Stimulated activated CD4-positive, alpha-beta T cell treated with anti-CD3 and anti-CD28 coated beads, Interleukin-2, amount 100 ng/mL, for 24 hours (primary cell): ENCODE measurements around the gene WDFY2.
A peak's percentile ranks its signal among the peaks of the same experiment; 100 is the strongest.
"Not testable (repeated sequence)": the region's sequence is repeated elsewhere in the genome, so short reads cannot be mapped to it uniquely, and the experiment has no call there.

ENCODE experiments used
- DNase-seq, 2 donors: peaks; one replicate each; pipeline ENCODE4 v3.0.0-alpha.2; 2020

Gene WDFY2

GRCh38 chr13:51583875-51584730 lies at the start of gene WDFY2:
Gene WDFY2 (plus strand): TSS chr13:51584462. CDS start chr13:51584688, 226 bp downstream.
- peak; percentile 99 for DNase-seq

DNA sequence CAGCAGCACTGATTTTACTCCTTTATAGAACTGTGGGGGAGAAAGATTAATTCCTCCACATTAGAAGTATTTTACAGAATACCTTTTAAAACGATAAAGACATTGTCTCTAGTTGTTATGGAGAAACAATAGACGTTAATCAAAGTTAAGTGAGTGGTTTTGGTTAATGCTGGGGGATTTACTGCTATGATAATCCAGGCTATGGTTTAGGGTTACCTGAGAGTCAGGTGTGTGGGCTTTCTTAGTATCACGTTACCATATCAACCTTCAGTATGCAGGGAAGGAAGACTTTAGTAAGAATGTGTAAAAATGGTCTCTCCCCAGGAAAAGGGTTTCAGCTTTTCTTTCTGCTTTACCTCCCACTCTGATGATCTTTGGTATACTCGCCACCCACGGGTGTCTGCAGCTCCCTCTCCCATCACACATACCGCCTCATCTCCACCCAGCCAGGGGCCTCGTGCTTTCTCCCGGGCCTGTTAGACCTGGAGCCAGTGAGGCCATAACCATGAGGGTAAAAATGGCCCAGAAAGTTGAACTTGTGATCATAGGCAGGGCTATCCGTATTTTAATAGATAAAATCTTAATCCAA lies 45.6 kb upstream of the WDFY2 start:
- DNase-seq: no peak

GRCh38 chr13:51539887-51540286 lies 44.4 kb upstream of the WDFY2 start:
- DNase-seq: no peak

GRCh38 chr13:51541037-51541436 lies 43.2 kb upstream of the WDFY2 start:
- no peak for DNase-seq

DNA sequence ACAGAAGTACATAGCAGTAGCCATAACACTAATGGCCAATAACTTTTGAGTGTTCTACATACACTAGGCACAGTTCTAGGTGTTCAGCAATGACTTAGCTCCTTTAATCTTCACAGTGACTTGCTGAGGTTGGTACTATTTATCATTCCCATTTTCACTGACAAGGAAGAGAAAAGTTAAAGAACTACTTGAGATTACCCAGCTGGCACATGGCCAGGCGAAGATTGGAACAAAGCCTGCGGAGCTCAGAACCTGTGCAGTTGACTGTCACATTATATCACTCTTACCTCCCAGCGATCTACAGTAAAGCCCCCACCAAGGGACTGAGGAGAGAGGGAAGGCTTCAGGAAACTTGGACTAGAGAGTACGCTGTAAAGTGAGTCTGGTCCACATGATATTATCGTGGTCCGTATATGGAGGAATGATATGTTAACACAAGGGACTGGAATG lies 42.4 kb upstream of the WDFY2 start:
- no peak for DNase-seq

DNA sequence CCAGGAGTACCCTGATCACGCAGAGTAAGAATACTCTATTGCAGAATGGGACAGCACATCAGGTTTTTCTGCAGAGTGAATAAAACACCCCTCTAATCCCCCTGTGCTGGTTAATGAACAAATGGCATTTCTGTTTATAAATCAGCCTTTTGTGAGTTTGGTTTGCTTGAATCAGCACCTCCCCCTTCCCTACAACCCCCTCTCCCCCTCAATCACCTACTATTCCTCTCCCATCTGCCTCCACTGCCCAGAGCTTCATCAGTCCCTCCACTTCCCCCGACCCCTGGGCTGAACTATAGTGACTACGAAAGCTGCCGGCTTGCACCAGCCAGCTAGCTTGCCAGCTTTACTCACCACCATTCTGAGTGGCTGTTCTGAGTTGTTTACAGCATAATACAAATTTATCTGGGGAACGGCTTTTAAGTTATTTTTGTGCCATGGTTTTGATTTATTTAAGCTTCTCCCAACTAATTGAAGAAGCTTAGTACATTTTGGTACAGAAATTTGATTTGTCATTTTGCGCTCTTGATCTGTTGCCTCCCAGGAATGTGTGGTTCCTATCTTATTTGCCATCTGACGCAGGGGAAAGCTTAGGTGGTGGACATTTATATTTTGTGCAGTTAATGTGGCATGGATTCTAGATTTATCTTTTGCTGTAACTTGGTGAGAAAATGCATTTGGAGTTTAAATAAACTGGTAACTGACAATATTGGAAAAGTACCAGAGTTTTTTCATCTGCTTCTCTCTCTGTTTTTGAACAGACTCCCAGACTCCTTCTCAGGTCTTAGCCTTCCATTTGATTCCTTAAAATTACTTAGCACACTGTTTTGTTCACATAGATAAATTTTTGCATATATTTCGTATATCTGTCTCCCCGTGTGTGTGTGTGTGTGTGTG lies 41.7 kb upstream of the WDFY2 start:
- DNase-seq: no peak

DNA sequence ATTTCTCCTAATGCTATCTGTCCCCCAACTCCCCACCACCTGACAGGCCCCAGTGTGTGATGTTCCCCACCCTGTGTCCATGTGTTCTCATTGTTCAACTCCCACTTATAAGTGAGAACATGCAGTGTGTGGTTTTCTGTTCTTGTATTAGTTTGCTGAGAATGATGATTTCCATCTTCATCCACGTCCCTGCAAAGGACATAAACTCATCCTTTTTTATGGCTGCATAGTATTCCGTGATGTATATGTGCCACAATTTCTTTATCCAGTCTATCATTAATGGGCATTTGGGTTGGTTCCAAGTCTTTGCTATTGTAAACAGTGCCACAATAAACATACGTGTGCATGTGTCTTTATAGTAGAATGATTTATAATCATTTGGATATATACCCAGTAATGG lies 38.8 kb upstream of the WDFY2 start:
- not testable (repeated sequence) for DNase-seq

- DNase-seq: no peak
These were observed 36.7 kb upstream of the WDFY2 start for GRCh38 chr13:51547425-51548176.

DNA sequence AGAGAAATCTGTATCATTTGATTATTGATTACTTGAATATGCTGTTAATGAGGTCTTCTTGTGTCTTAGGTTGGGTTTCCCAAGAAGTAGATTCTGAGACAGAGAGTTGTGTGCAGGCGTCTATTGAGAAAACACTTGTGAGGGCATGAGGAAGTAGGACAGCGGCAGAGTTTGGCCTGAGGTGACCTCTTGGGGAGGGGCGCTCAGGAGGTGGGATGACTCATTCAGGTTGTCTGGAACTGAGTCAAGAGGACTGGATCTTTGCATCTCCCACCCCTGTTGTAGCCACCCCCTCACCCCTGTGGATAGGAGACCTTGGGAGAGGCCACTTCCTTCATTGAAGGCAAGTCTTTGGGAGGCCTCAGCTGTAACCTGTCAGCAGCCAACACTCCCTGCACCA lies 35.2 kb upstream of the WDFY2 start:
- no peak for DNase-seq

GRCh38 chr13:51549593-51549992 lies 34.7 kb upstream of the WDFY2 start:
- no peak for DNase-seq

- no peak for DNase-seq
These were observed 34.1 kb upstream of the WDFY2 start for GRCh38 chr13:51550151-51550550.

DNA sequence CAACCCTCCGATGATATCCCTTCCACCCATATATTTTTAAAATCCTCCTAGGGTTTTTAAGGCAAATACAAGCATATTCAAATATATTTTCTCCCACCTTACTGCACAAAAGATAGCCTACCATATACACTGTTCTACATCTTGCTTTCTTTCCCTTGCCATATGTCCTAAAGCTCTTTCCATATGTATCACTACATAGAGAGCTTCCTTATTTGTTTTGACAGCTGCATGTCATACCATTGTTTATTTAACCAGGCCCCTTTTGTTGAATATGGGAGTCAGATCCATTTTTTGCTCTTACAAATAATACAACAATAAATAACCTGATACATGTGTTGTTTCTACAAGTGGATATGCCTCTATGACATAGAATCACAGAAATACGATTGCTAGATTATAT lies 32.8 kb upstream of the WDFY2 start:
- no peak for DNase-seq

- no peak for DNase-seq
These were observed 32.2 kb upstream of the WDFY2 start for GRCh38 chr13:51552027-51552426.

GRCh38 chr13:51553531-51553930 lies 30.7 kb upstream of the WDFY2 start:
- no peak for DNase-seq

GRCh38 chr13:51556740-51557139 lies 27.5 kb upstream of the WDFY2 start:
- no peak for DNase-seq

- no peak for DNase-seq
These were observed 26.8 kb upstream of the WDFY2 start for GRCh38 chr13:51557438-51557837.

DNA sequence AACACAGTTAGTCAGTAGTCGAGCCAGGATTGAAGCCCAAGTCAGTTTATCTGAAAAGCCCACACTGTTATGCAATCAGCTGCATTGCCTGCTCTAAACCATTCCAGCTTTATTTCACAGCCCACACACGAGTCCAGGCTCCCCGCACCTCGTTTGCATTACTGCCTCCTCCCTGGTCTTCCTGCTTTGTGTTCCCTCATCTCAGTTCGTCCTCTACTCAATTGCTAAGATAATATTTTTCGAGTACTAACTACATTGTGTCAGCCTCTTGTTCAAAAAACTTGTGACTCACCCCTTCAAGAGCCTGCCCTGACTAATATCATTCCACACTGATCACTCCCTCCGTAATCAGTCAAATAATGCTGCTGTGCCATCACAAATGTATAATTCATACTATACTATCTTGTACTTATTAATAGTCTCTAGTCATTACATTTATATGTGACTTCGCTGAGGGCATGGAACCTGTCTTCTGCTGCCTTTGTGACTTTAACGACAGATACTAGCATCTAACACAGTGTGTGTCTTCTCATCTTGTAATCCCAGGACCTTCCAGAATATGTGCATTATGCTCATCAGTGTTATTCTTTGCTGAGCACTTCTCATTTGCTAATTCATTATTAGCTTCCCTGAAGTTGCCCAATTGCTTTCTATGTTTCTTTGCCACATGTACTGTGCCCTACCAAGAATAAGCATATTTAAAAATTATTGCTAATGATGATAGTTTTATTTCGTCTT lies 26.2 kb upstream of the WDFY2 start:
- DNase-seq: no peak

- no peak for DNase-seq
These were observed 24.1 kb upstream of the WDFY2 start for GRCh38 chr13:51559946-51560735.

DNA sequence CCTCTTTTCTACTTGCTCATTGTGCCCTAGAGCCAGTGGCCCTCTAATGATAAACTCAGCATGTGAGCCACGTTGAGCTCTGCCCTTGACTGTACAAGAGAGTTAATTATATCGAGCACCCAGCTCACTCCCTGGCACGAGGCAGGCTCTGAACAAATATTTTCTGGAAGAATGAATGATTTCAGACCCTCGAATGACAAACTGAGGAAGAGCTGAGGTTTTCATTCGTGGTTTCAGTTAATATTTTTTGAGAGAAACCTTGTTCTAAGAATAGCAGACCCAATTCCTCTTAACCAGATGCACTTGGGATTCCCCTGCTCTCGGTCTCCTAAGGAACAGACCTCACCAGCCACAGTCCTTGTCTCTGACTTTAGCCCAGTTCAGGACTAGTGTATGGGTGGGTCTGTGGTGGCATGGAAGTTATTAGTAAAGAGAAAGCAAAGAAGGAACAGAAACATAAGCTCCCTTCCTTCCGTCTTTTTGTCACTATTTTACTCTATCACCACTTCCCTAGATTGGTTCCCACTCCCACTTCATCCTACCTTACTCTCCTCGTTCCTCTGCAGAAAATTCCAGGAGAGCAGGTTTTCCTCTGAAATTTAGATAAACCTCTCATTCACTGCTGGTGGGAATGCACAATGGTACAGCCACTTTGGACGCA lies 22.1 kb upstream of the WDFY2 start:
- no peak for DNase-seq

- no peak for DNase-seq
These were observed 20.0 kb upstream of the WDFY2 start for GRCh38 chr13:51564252-51564651.

- DNase-seq: no peak
These were observed 19.6 kb upstream of the WDFY2 start for GRCh38 chr13:51564671-51565070.
